Tibial nerve (tissue), 4 donors: ENCODE measurements around the gene TCF7L1. TPM values are rescaled to one million over a fixed set of nuclear protein-coding genes. Genes with fewer than 3 reads are reported as not detected.

Experiments
- DNase-seq, 2 donors: peaks; one replicate each; pipeline ENCODE4 v3.0.0-alpha.2; 2019; ENCODE audit warnings: low spot score in 2 of 2
- H3K27ac ChIP-seq, 4 donors: fragments of 200-600 bp; sonication (generic) in 3 of 4; one replicate each; pipeline ENCODE4 v1.5.1; 2017 to 2019; ENCODE audit warnings: mild to moderate bottlenecking in 1 of 4
- H3K27me3 ChIP-seq, 2 donors: fragments of 200-600 bp; sonication (generic) in 1 of 2; one replicate each; pipeline versions ENCODE4 v1.5.1 to v1.6.0; 2017 to 2019
- H3K36me3 ChIP-seq, 3 donors: fragments of 200-600 bp; sonication (generic); one replicate each; pipeline ENCODE4 v1.5.1; 2018 to 2019
- H3K4me1 ChIP-seq, 4 donors: fragments of 200-600 bp; sonication (generic) in 3 of 4; one replicate each; pipeline ENCODE4 v1.5.1; 2017 to 2019
- H3K4me3 ChIP-seq, 4 donors: fragments of 200-600 bp; sonication (generic) in 3 of 4; one replicate each; pipeline ENCODE4 v1.5.1; 2017 to 2019; ENCODE audit warnings: mild to moderate bottlenecking in 1 of 4, moderate library complexity in 1 of 4
- H3K9me3 ChIP-seq, 4 donors: fragments of 200-600 bp; sonication (generic) in 3 of 4; one replicate each; pipeline ENCODE4 v1.5.1; 2017 to 2019
- CTCF ChIP-seq, 5 experiments: fragments of 200-600 bp in 3 of 5; fragments of 450-650 bp in 2 of 5; sonication (generic) in 3 of 5; IDR thresholded peaks; one replicate each; pipeline ENCODE4 v1.5.1; 2016 to 2019; ENCODE audit warnings: antibody characterized with exemption in 5 of 5, mild to moderate bottlenecking in 3 of 5, moderate library complexity in 2 of 5
- EP300 ChIP-seq, 2 donors: sonication (generic); formaldehyde crosslinking; IDR thresholded peaks; one replicate each; pipeline ENCODE4 v1.6.1; 2017; ENCODE audit warnings: antibody characterized with exemption in 2 of 2, mild to moderate bottlenecking in 1 of 2
- POLR2A ChIP-seq, 2 donors: fragments of 450-650 bp; IDR thresholded peaks; one replicate each; pipeline ENCODE4 v1.6.1; 2017; ENCODE audit warnings: antibody characterized with exemption in 2 of 2, mild to moderate bottlenecking in 2 of 2, moderate library complexity in 2 of 2
- WGBS, 2 donors: methylation state at CpG; one replicate each; pipeline ENCODE4 v1.1.5; 2018; 5-methylcytosine and 5-hydroxymethylcytosine counted together
- small RNA-seq: library from RNA; depleted of rRNA; stranded (forward); fragments of <200 nt; gene quantifications from one replicate; pipeline ENCODE3, GENCODE V24; 2016
- total RNA-seq, 4 donors: library from RNA; depleted of rRNA; stranded (reverse); fragments of >200 nt; gene quantifications; one replicate each; pipeline ENCODE4 v1.1.0, GENCODE V29; 2016

TCF7L1 gene
- total RNA-seq, 4 donors from 2014 or later, result 3.7 to 14.1 (median 7.1) TPM

GRCh38 chr2:85355073-85355410 lies 221.8 kb downstream of the TCF7L1 start:
- TF ChIP-seq CTCF (IDR thresholded peaks at IDR 0.05) (no peak), EP300 (IDR thresholded peaks at IDR 0.05) (no peak), POLR2A (IDR thresholded peaks at IDR 0.05) (no peak)
- no peak for DNase-seq
- Histone ChIP-seq H3K27me3 (no peaks in the 10 kb centered on the region), H3K27ac (peak overlapping the region; percentile 62 to 90 (median 86)), H3K4me3 (peak overlapping the region; percentile 64 to 92 (median 76)), H3K4me1 (peaks cover 0 to 35% (median 10%) of the 10 kb centered on the region in 4 donors), H3K36me3 (peaks cover 0 to 37% (median 4%) of the 10 kb centered on the region in 3 donors), H3K9me3 (no peaks in the 10 kb centered on the region)
- WGBS, 2 donors, result 4 to 10% methylated on average over 10 of the region's 10 CpGs

GRCh38 chr2:85355521-85355920 lies 222.3 kb downstream of the TCF7L1 start:
- Histone ChIP-seq H3K4me3 (peak overlapping the region in 3 of 4 donors; percentile 70 to 92 (median 81)), H3K27me3 (no peaks in the 10 kb centered on the region), H3K27ac (peak overlapping the region in 1 of 4 donors; percentile 90), H3K9me3 (no peaks in the 10 kb centered on the region), H3K36me3 (peaks cover 0 to 32% (median 4%) of the 10 kb centered on the region in 3 donors), H3K4me1 (peaks cover 0 to 35% (median 10%) of the 10 kb centered on the region in 4 donors)
- no peak for TF ChIP-seq EP300 (IDR thresholded peaks at IDR 0.05)
- TF ChIP-seq POLR2A (IDR thresholded peaks at IDR 0.05), result no peak
- TF ChIP-seq CTCF (IDR thresholded peaks at IDR 0.05), result no peak
- 77 to 90% methylated on average over 3 of the region's 3 CpGs for WGBS, 2 donors
- DNase-seq, result no peak

- no peaks in the 10 kb centered on the region for H3K27me3 ChIP-seq
- peaks cover 0 to 35% (median 10%) of the 10 kb centered on the region in 4 donors for H3K4me1 ChIP-seq
- H3K36me3 ChIP-seq, result peaks cover 0 to 28% (median under 1%) of the 10 kb centered on the region in 3 donors
- TF ChIP-seq CTCF (IDR thresholded peaks at IDR 0.05) (no peak), POLR2A (IDR thresholded peaks at IDR 0.05) (no peak), EP300 (IDR thresholded peaks at IDR 0.05) (no peak)
- no peak overlapping the region for H3K4me3 ChIP-seq
- no peak for DNase-seq
- no peaks in the 10 kb centered on the region for H3K9me3 ChIP-seq
- H3K27ac ChIP-seq, result no peak overlapping the region
- WGBS, 2 donors, result 92 to 96% methylated on average over 2 of the region's 2 CpGs
Observed at GRCh38 chr2:85356186-85356585, 223.0 kb downstream of the TCF7L1 start.

- Histone ChIP-seq H3K27ac (no peak overlapping the region), H3K4me1 (peaks cover 0 to 31% (median 10%) of the 10 kb centered on the region in 4 donors), H3K9me3 (no peaks in the 10 kb centered on the region), H3K4me3 (no peak overlapping the region), H3K27me3 (no peaks in the 10 kb centered on the region), H3K36me3 (peaks cover 0 to 39% (median 0%) of the 10 kb centered on the region in 3 donors)
- DNase-seq, result no peak
- WGBS, 2 donors, result 85 to 90% methylated on average over 3 of the region's 3 CpGs
- TF ChIP-seq CTCF (IDR thresholded peaks at IDR 0.05), result no peak
- no peak for TF ChIP-seq POLR2A (IDR thresholded peaks at IDR 0.05)
- no peak for TF ChIP-seq EP300 (IDR thresholded peaks at IDR 0.05)
Observed at GRCh38 chr2:85357736-85358135, 224.5 kb downstream of the TCF7L1 start.

Small RNAs within 50 kb of the gene (small RNA-seq; reads per million reads assigned to genes)
- not detected for gene AC093162.1
- not detected for gene RF00019
- gene RNU6-674P, result not detected

Other genes with a start within 250 kb of the TCF7L1 start
- gene TMSB10, start 227.7 kb upstream of the TCF7L1 start, total RNA-seq, result 1,000 to 10,000 TPM; 5,005 to 6,715 (median 5,816) TPM
- 10 to 100 TPM; 22.9 to 35.1 (median 29.7) TPM for gene KCMF1, start 162.2 kb upstream of the TCF7L1 start, total RNA-seq
- 100 to 1,000 TPM in 3 of 4 donors, 10 to 100 TPM in 1; 96.9 to 128 (median 109) TPM for gene TGOLN2, start 194.6 kb downstream of the TCF7L1 start, total RNA-seq
- 100 to 1,000 TPM in 2 of 4 donors, 10 to 100 TPM in 2; 74.7 to 113 (median 97.5) TPM for gene RETSAT, start 221.1 kb downstream of the TCF7L1 start, total RNA-seq
- gene ELMOD3, start 221.4 kb downstream of the TCF7L1 start, total RNA-seq, result 10 to 100 TPM; 21.2 to 39.0 (median 35.4) TPM